WTC11 (cell line): ENCODE results near the gene CCDC138. TPM values are rescaled to one million over a fixed set of nuclear protein-coding genes. Genes with fewer than 3 reads are reported as not detected.

Source experiments
- ATAC-seq: fragments of 200-7000 bp; cut with Tn5 transposase; 2 replicates; pipeline ENCODE4 v1.10.0; 2021; ENCODE audit warnings: mild to moderate bottlenecking, moderate library complexity
- CTCF ChIA-PET: fragments of 300-600 bp; sonication (Branson Sonifier 250); formaldehyde crosslinking; loops from one replicate; lab custom pipeline; 2021; ENCODE audit warnings: antibody characterized with exemption; lab: Charles Lee
- POLR2A ChIA-PET: fragments of 350-600 bp; sonication (Branson Sonifier 250); formaldehyde crosslinking; loops from one replicate; lab custom pipeline; 2021; ENCODE audit warnings: antibody characterized with exemption; lab: Charles Lee
- DNase-seq: peaks from one replicate; pipeline ENCODE4 v3.0.0; 2021; ENCODE audit warnings: low spot score
- H3K27ac Mint-ChIP-seq: 2 replicates; pipeline ENCODE4 v1.8.0; 2021; ENCODE audit warnings: mixed read lengths
- H3K27me3 Mint-ChIP-seq: 2 replicates; pipeline ENCODE4 v1.8.0; 2021; ENCODE audit warnings: low read depth, mild to moderate bottlenecking, moderate library complexity, mixed read lengths
- H3K36me3 Mint-ChIP-seq: 2 replicates; pipeline ENCODE4 v1.8.0; 2021; ENCODE audit warnings: mixed read lengths
- H3K4me1 Mint-ChIP-seq: 2 replicates; pipeline ENCODE4 v1.8.0; 2022; ENCODE audit warnings: mixed read lengths
- H3K4me3 Mint-ChIP-seq: 2 replicates; pipeline ENCODE4 v1.8.0; 2021; ENCODE audit warnings: mild to moderate bottlenecking, moderate library complexity, mixed read lengths
- H3K9me3 Mint-ChIP-seq: 2 replicates; pipeline ENCODE4 v1.8.0; 2021; ENCODE audit warnings: mixed read lengths
- AFF4 ChIP-seq: sonication (generic); formaldehyde crosslinking; IDR thresholded peaks from 2 replicates; pipeline ENCODE4 v1.8.1; 2023; ENCODE audit warnings: mild to moderate bottlenecking, missing genetic modification reagents, borderline replicate concordance
- NFATC4 ChIP-seq: fragments of 250-450 bp; sonication (Bioruptor Pico); IDR thresholded peaks from 2 replicates; pipeline ENCODE4 v1.9.0; 2021; ENCODE audit warnings: mild to moderate bottlenecking
- NR3C1 ChIP-seq: sonication (generic); formaldehyde crosslinking; conservative IDR thresholded peaks from 2 replicates; pipeline ENCODE4 v1.8.1; 2023; ENCODE audit warnings: low read depth, mild to moderate bottlenecking, missing genetic modification reagents
- PRDM15 ChIP-seq: sonication (generic); formaldehyde crosslinking; IDR thresholded peaks from 2 replicates; pipeline ENCODE4 v1.8.0; 2022; ENCODE audit warnings: missing genetic modification reagents
- PREB ChIP-seq: sonication (generic); formaldehyde crosslinking; IDR thresholded peaks from 2 replicates; pipeline ENCODE4 v1.8.1; 2022; ENCODE audit warnings: mild to moderate bottlenecking, missing genetic modification reagents, moderate library complexity, borderline replicate concordance
- SMAD3 ChIP-seq: sonication (generic); formaldehyde crosslinking; IDR thresholded peaks from 2 replicates; pipeline ENCODE4 v1.8.0; 2022; ENCODE audit warnings: missing genetic modification reagents, mild to moderate bottlenecking, borderline replicate concordance
- ZBTB21 ChIP-seq: sonication (generic); formaldehyde crosslinking; IDR thresholded peaks from 2 replicates; pipeline ENCODE4 v1.8.1; 2023; ENCODE audit warnings: mild to moderate bottlenecking, missing genetic modification reagents, borderline replicate concordance
- ZNF121 ChIP-seq: sonication (generic); formaldehyde crosslinking; IDR thresholded peaks from 2 replicates; pipeline ENCODE4 v1.8.0; 2023; ENCODE audit warnings: missing genetic modification reagents
- ZNF263 ChIP-seq: sonication (generic); formaldehyde crosslinking; IDR thresholded peaks from 2 replicates; pipeline ENCODE4 v1.8.1; 2022; ENCODE audit warnings: low read depth, mild to moderate bottlenecking, moderate library complexity, missing genetic modification reagents
- ZNF416 ChIP-seq: fragments of 250-450 bp; sonication (Bioruptor Pico); IDR thresholded peaks from 2 replicates; pipeline ENCODE4 v1.9.0; 2021; ENCODE audit warnings: mild to moderate bottlenecking, inconsistent platforms
- ZSCAN18 ChIP-seq: fragments of 250-450 bp; sonication (Bioruptor Pico); IDR thresholded peaks from 2 replicates; pipeline ENCODE4 v2.1.2; 2022; ENCODE audit warnings: mild to moderate bottlenecking, moderate library complexity
- total RNA-seq: library from RNA; stranded (reverse); gene quantifications from 3 replicates; pipeline ENCODE4 v1.2.3, GENCODE V29; 2021
- TF ChIP-seq, protein P1 (sequence below): sonication (generic); formaldehyde crosslinking; IDR thresholded peaks from 2 replicates; pipeline ENCODE4 v1.8.1; 2023; ENCODE audit warnings: mild to moderate bottlenecking, missing genetic modification reagents, moderate library complexity
- TF ChIP-seq, protein P2 (sequence below): sonication (generic); formaldehyde crosslinking; IDR thresholded peaks from 2 replicates; pipeline ENCODE4 v1.8.1; 2022; ENCODE audit warnings: missing genetic modification reagents, borderline replicate concordance
- TF ChIP-seq, protein P3 (sequence below): fragments of 250-450 bp; sonication (Bioruptor Pico); IDR thresholded peaks from 2 replicates; pipeline ENCODE4 v1.9.0; 2021; ENCODE audit warnings: mild to moderate bottlenecking
- TF ChIP-seq, protein P4 (sequence below): sonication (generic); formaldehyde crosslinking; IDR thresholded peaks from 2 replicates; pipeline ENCODE4 v1.8.1; 2023; ENCODE audit warnings: mild to moderate bottlenecking, missing genetic modification reagents
- TF ChIP-seq, protein P5 (sequence below): fragments of 250-450 bp; sonication (Bioruptor Pico); IDR thresholded peaks from 2 replicates; pipeline ENCODE4 v1.9.0; 2021; ENCODE audit warnings: mild to moderate bottlenecking

The CCDC138 gene
- total RNA-seq, 1 experiment from 2014 or later: 23.5 TPM

DNA sequence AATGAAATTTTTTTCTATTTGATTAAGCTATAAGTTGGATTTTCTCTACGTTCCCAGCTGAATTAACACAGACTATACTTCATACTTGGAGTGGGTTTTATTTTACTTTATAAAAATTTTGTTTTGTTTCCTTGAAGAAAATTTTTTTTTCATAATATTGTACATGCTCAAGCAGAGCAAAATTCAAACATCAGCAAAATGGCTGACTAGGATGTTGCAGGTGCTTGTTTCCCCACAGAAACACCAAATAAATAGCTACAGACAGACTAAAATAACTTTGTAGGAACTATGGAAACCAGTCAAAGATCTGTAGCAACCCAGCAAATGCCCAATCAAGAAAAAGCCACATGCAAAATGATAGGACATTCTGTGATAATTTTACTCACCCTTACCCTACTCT is 82.3 kb downstream of the CCDC138 start:
- no peak for ATAC-seq
- Mint-ChIP-seq H3K27me3 (no peaks in the 10 kb centered on the region), H3K9me3 (peaks cover 19% of the 10 kb centered on the region)
- POLR2A ChIA-PET: no interaction called here
- TF ChIP-seq, protein P1, sequence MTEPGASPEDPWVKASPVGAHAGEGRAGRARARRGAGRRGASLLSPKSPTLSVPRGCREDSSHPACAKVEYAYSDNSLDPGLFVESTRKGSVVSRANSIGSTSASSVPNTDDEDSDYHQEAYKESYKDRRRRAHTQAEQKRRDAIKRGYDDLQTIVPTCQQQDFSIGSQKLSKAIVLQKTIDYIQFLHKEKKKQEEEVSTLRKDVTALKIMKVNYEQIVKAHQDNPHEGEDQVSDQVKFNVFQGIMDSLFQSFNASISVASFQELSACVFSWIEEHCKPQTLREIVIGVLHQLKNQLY (CRISPR knock-in tag): no peak
- TF ChIP-seq, all 79 proteins: peak for 0
- no peak overlapping the region for H3K27ac Mint-ChIP-seq
- CTCF ChIA-PET: interaction anchor here (1.6 kb wide), 1 partner anchor 133 kb away, joined by 3 read pairs; no protein-coding TSS in a partner anchor
- H3K4me1 Mint-ChIP-seq: peaks cover 7% of the 10 kb centered on the region
- H3K4me3 Mint-ChIP-seq: no peak overlapping the region
- DNase-seq: no peak
- peaks cover 33% of the 10 kb centered on the region for H3K36me3 Mint-ChIP-seq

DNA sequence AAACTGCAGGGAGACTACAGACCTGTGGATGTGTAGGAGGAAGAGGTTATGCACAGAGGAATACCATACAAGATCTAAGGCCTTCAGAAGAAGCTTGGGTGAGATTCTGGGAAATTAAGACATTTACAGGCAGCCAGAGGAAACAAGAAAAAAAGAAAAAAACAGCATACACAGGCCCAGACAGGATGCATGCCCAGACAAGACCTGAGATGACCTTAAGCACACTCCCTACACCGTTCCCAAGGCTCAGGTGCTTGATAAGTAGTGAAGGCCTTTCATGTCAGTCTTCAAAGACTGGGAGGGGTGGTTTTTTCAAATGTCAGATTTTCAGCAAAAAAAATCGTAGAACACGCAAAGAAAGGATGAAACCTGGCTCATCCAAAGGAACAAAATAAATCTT is 83.0 kb downstream of the CCDC138 start:
- Mint-ChIP-seq H3K27ac (no peak overlapping the region), H3K4me1 (peaks cover 7% of the 10 kb centered on the region), H3K4me3 (no peak overlapping the region), H3K36me3 (peaks cover 33% of the 10 kb centered on the region), H3K9me3 (peaks cover 19% of the 10 kb centered on the region), H3K27me3 (no peaks in the 10 kb centered on the region)
- ChIA-PET CTCF (interaction anchor here (1.6 kb wide), 1 partner anchor 132 kb away, joined by 3 read pairs; no protein-coding TSS in a partner anchor), POLR2A (no interaction called here)
- ATAC-seq (no peak), DNase-seq (no peak)
- TF ChIP-seq, protein P2, sequence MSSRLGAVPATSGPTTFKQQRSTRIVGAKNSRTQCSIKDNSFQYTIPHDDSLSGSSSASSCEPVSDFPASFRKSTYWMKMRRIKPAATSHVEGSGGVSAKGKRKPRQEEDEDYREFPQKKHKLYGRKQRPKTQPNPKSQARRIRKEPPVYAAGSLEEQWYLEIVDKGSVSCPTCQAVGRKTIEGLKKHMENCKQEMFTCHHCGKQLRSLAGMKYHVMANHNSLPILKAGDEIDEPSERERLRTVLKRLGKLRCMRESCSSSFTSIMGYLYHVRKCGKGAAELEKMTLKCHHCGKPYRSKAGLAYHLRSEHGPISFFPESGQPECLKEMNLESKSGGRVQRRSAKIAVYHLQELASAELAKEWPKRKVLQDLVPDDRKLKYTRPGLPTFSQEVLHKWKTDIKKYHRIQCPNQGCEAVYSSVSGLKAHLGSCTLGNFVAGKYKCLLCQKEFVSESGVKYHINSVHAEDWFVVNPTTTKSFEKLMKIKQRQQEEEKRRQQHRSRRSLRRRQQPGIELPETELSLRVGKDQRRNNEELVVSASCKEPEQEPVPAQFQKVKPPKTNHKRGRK (CRISPR knock-in tag): no peak
- TF ChIP-seq AFF4 (CRISPR knock-in tag) (no peak), ZNF416 (CRISPR knock-in tag) (no peak), ZSCAN18 (CRISPR knock-in tag) (no peak), SMAD3 (CRISPR knock-in tag) (no peak), NFATC4 (CRISPR knock-in tag) (no peak), PRDM15 (CRISPR knock-in tag) (no peak), NR3C1 (CRISPR knock-in tag) (no peak), ZBTB21 (no peak), PREB (CRISPR knock-in tag) (no peak), ZNF263 (no peak), ZNF121 (no peak)
- TF ChIP-seq, protein P3, sequence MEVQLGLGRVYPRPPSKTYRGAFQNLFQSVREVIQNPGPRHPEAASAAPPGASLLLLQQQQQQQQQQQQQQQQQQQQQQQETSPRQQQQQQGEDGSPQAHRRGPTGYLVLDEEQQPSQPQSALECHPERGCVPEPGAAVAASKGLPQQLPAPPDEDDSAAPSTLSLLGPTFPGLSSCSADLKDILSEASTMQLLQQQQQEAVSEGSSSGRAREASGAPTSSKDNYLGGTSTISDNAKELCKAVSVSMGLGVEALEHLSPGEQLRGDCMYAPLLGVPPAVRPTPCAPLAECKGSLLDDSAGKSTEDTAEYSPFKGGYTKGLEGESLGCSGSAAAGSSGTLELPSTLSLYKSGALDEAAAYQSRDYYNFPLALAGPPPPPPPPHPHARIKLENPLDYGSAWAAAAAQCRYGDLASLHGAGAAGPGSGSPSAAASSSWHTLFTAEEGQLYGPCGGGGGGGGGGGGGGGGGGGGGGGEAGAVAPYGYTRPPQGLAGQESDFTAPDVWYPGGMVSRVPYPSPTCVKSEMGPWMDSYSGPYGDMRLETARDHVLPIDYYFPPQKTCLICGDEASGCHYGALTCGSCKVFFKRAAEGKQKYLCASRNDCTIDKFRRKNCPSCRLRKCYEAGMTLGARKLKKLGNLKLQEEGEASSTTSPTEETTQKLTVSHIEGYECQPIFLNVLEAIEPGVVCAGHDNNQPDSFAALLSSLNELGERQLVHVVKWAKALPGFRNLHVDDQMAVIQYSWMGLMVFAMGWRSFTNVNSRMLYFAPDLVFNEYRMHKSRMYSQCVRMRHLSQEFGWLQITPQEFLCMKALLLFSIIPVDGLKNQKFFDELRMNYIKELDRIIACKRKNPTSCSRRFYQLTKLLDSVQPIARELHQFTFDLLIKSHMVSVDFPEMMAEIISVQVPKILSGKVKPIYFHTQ (CRISPR knock-in tag): no peak
- TF ChIP-seq, protein P4, sequence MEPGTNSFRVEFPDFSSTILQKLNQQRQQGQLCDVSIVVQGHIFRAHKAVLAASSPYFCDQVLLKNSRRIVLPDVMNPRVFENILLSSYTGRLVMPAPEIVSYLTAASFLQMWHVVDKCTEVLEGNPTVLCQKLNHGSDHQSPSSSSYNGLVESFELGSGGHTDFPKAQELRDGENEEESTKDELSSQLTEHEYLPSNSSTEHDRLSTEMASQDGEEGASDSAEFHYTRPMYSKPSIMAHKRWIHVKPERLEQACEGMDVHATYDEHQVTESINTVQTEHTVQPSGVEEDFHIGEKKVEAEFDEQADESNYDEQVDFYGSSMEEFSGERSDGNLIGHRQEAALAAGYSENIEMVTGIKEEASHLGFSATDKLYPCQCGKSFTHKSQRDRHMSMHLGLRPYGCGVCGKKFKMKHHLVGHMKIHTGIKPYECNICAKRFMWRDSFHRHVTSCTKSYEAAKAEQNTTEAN (CRISPR knock-in tag): no peak
- TF ChIP-seq, protein P5, sequence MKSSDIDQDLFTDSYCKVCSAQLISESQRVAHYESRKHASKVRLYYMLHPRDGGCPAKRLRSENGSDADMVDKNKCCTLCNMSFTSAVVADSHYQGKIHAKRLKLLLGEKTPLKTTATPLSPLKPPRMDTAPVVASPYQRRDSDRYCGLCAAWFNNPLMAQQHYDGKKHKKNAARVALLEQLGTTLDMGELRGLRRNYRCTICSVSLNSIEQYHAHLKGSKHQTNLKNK (CRISPR knock-in tag): no peak
